CMK (cell line): ENCODE measurements around the gene UBE2J1.
"Not testable (repeated sequence)": the region's sequence is repeated elsewhere in the genome, so short reads cannot be mapped to it uniquely, and the experiment has no call there.

Experiments used
- DNase-seq: peaks from one replicate; pipeline ENCODE4 v3.0.0-alpha.2; 2010; ENCODE audit warnings: low read depth

UBE2J1 gene

DNA sequence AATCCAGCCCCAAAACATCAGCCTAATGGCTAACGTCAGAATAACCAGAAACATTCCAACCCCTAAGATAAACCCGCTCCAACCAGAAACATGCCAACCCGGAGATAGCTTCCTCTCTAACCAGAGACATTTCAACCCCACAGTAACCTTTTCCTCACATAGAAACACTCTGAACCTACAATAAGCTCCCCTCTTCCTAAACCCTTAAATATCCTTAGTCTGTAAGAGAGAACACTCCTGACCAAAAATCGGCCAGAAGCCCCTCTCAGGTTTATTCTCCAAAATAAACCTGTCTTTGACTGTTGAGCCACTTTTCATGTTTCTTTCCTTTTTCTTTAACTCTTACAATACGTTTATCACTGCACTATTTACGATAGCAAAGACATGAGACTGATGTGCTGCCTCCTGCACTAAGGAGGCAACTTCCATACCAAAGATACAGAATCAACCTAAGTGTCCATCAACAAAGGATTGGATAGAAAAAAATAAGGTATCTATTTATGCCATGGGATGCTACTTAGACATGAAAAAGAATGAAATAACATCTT is 32.4 kb downstream of the UBE2J1 start:
- no peak for DNase-seq

DNA sequence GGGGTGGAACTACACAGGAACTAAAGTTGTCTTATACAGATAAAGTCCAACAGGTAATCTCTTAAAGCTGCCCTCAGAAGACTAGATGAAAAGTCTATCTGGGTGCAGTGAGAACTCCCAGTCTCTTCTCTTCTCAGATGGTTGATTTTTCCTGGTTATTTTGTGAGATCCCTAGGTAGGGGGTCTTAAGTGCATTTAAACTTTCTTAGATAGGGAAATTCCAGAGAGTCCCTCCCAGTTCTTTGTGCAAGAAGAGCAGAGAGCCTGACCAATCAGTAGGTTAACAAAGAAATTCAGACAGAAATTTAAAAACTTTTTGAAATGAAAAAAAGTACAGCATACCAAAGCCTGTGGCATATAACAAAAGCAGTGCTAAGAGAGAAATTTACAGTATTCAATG is 35.5 kb downstream of the UBE2J1 start:
- DNase-seq = no peak

DNA sequence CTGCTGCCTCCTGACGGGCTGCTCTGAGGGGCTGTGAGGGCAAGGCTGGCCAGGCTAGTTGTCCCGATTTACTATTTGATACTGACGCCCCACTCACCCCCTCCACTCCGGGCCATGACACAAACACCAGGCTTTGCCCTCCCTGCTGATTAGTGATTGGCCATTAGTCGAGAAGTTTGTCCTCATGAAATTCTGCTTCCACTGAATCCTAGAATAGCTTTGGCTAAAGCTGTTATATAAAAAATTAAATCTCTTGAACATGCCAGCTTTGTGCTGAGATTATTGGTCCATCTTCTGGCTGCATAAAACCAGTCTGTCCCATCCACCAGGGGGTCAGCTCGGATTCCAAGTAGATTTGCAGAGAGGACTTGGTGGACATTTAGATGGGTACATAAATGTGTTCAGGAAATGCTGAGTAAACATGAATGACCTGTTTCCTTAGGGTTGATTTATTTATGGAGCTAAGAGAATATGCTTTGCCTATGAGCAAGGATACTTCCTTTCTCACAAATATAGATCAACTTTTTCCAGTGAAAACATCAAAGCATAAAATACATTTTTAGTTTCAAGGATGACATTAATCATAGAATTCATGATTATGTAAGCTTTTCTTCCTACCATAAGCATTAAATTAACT is 37.2 kb downstream of the UBE2J1 start, which contains the start of gene GABRR2:
Gene GABRR2 (minus strand): TSS at position 51 of the 637 bp plus-strand sequence. CDS start 134 bp downstream, outside the sequence.
- no peak for DNase-seq

DNA sequence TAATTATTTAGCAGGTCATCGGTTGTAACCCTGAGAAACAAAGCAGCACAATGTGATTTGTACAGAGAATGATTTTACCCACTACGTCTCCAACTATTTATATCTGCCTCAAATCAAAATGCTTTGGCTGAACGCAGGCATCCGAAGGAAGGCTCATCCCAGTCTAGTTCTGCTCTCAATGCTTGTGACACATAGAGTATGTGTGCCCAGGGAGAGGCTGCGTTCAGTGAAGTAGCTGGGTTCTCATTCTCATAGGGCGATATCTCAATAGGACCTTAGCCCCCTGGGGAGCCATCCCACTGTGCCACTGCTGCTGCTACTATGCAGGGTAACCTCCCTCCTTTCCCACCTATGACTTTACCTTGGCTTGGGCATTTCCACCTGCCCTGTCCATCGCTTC is 37.8 kb downstream of the UBE2J1 start:
- DNase-seq = no peak

DNA sequence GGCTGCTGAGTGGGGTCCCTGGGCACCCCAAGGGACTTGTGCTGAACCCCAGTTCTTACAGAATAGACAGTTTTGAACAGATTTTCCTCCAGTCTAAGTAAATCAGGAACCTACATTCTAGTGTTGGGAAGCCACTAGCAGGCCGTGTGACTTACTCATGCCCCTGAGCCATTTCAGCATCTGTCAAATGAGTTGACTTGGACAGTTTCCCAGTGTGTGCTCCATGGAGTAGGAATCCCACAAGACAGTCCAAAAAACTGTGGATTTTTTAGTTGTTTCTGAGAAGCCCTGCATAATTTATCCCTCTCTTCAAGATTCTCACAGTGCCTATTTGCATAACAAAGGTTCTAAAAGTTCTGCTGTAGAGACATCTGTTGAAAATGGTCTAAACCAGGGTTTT is 39.5 kb downstream of the UBE2J1 start:
- DNase-seq = no peak

DNA sequence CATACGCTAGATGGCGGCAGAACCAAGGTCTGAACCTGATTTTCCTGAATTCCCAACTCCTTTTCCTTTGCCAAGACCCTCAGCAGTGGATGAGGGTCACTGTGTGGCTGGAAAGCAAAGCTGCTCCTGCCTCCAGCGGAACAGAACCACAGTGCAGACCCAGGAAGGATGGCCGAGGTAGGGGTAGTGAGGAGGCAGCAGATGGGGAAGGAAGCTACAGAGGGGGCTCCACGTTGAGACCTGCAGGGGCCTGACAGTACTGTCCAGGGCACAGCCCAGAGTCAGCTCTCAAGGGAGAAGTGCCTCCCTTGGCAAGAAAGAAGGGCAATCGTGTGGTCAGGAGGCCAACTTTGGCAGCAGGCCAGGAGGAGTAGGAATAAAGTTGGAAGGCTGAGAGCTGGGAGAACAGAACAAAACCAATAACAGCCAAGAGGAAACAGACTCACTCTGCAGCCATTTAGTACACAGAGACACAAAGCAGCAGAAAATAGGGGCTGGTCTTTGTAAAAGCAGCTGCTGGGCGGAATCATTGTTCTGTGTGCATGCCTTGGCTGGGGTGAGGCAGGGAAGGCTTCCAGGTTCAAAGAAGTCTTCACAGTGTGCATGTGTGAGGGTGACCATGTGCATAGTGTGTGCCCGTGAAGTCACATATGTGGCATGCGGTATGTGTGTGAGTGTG is 40.5 kb downstream of the UBE2J1 start:
- no peak for DNase-seq

DNA sequence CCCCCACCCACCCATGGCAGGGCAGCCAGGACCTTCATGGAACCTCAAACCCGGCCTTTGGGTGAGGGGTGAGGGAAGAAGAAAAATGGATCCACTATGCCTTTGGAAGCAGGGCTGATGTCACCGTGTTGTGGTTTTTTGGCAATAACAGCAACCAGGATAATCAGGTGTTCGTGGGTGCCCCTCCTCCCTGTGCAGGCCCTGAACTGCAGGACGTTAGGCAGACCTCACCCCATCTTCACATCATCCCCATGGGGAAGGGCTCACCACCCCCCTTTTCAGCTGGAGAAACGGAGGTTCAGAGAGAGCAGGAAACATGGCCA is 41.0 kb downstream of the UBE2J1 start:
- no peak for DNase-seq

DNA sequence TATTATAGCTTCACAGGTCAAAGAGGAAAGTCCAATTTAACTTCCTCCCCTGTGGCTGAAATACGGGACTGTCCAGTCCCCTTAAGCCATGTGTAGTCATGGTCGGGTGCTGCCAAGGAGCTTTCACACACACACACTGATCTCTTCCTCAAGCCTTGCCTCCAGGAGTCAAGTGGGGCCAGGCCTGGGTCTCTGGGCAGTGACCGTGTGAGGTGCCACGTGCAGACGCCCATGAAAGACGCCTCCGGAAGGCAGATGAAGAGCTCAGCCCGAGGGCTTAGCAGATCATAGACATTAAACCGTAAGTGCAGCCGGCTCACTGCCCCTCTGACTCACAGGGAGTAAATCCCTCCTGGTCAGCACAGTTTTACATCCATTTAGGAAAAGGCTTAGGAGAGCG is 41.6 kb downstream of the UBE2J1 start:
- no peak for DNase-seq

DNA sequence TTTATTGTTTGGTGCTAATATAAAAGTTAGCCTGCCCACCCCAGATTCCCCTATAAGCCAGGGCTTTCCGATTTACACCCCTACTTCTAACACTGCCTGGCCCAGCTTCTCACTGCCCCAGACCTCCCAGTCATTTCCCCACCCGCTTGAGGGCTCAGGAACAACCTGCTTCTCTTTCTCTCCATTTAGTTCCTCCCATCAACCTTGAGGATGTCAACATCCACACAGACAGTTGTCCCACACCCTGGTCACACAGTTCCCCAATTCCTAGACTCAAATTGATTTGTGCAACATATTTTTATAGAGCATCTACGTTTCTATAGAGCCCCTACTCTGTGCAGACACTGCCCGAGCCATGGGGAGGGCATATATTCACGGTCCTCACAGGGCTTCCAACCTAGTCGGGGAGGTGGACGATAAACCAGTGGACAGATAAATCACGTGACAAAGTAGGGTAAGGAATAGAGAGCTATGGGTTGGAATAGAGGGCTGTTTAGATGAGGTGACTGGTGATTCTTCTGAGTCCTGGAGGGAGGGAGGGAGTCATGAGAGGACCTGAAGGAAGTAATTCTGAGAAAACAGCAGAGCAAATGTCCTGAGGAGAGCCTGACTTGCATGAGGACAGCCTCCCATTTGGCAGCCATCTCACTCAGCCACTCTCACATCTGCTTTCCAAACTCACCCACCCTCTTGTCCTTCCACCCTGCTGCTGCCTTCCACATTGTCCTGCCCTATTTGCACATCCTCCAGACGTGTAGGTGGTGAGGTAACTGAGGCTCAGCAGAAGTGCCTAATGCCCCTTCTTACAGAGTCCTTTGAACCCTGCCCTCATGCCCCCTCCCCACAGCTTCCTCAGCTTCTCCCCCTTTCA is 43.8 kb downstream of the UBE2J1 start:
- no peak for DNase-seq

DNA sequence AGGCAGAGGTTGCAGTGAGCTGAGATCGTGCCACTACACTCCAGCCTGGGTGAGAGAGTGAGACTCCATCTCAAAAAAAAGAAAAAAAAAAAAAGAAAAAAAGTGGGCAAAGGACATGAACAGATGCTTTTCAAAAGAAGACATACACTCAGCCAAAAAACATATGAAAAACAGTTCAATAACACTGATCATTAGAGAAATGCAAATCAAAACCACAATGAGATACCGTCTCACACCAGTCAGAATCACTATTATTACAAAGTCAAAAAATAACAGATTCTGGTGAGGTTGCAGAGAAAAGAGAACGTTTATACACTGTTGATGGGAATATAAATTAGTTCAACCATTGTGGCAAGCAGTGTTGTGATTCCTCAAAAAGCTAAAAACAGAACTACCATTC is 48.0 kb downstream of the UBE2J1 start:
- DNase-seq = not testable (repeated sequence)

DNA sequence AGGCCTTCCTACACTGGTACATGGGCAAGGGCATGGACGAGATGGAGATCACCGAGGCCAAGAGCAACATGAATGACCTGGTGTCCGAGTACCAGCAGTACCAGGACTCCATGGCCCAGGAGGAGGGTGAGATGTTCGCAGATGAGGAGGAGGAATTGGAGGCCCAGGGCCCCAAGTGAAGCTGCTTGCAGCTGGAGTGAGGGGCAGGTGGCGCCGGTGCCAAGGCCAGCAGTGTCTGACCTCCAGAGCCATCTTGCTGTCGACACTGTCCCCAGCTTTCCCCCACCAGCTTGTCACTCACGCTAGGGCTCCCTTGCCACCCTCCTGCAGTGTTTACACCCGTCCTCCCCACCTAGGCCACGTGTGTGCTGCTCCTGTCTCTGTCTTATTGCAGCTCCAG is 49.6 kb downstream of the UBE2J1 start:
- no peak for DNase-seq

DNA sequence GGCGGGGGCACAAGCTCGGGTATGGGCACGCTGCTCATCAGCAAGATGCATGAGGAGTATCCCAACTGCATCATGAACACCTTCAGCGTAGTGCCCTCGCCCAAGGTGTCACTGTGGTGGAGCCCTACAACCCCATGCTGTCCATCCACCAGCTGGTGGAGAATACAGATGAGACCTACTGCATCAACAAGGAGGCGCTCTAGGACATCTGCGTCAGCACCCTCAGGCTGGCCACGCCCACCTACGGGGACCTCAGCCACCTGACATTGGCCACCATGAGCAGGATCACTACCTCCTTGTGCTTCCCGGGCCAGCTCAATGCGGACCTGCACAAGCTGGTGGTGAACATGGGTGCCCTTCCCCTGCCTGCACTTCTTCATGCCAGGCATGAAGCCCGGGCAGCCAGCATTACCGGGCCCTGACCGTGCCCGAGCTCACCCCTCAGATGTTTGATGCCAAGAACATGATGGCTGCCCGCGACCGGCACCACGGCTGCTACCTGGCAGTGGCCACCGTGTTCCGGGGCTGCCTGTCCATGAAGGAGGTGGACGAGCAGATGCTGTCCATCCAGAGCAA is 50.2 kb downstream of the UBE2J1 start:
- no peak for DNase-seq

DNA sequence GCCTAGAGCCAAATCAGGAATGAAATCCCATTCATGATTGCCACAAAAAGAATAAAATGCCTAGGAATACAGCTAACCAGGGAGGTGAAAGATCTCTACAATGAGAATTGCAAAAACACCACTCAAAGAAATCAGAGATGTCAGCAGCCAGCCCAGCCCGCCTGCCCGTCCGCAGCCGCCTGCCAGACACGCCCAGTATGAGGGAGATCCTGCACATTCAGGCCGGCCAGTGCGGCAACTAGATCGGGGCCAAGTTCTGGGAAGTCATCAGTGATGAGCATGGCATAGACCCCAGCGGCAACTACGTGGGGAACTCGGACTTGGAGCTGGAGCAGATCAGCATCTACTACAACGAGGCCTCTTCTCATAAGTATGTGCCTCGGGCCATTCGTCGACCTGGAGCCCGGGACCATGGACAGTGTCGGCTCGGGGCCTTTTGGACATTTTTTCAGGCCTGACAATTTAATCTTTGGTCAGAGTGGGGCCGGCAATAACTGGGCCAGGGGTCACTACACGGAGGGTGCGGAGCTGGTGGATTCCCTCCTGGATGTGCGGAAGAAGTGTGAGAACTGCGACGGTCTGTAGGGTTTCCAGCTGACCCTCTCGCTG is 50.8 kb downstream of the UBE2J1 start:
- DNase-seq = no peak

DNA sequence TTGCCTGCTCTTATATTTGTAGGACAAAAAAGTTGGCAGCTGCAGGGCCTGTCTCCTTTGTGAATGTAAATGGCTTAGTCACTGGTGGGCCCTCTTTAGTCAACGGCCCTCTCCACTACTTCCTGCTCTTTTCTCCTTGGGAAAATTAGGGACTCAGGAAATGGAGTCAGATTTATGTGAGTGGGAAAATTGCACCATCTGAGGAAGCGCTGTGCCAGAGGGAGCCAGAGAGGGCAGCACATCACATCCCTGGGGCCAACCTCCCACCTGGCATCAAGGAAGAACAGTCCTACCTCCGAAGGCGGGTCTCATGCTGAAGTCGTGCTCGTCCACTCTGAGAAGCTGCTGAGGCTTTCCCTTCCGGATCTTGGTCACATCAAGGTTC is 53.1 kb downstream of the UBE2J1 start:
- DNase-seq = no peak

DNA sequence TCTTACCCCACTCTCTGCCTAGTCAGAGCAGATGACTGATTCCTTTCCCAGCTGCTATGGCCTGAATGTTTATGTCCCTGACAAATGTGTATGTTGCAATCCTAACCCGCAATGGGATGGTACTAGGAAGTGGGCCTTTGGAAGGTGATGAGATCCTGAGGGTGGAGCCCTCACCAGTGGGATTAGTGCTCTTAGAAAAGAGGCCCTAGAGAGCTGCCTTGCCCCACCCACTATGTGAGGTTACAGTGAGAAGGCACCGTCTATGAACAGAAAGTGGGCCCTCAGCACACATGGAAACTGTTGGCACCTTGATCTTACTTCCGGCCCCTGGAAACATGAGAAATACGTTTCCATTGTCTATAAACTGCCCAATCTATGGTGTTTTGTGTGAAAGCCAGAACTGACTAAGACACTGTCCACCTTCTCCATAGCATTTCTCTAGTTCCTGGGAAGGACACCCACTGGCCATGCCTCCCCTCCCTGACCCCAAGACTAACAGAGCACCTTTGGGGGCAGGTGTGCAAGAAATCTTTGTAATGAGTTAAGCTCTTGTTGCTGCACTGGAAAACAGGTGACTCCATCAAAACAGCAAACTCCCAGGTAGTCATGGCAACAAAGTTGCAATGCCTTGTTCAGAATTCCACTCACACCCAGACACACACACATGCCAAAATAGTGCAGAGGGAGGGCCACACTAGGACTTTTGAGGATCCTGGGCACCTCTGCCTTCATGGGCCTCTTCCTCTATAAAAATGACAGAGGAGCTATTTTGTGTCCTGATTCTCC is 53.6 kb downstream of the UBE2J1 start:
- no peak for DNase-seq

DNA sequence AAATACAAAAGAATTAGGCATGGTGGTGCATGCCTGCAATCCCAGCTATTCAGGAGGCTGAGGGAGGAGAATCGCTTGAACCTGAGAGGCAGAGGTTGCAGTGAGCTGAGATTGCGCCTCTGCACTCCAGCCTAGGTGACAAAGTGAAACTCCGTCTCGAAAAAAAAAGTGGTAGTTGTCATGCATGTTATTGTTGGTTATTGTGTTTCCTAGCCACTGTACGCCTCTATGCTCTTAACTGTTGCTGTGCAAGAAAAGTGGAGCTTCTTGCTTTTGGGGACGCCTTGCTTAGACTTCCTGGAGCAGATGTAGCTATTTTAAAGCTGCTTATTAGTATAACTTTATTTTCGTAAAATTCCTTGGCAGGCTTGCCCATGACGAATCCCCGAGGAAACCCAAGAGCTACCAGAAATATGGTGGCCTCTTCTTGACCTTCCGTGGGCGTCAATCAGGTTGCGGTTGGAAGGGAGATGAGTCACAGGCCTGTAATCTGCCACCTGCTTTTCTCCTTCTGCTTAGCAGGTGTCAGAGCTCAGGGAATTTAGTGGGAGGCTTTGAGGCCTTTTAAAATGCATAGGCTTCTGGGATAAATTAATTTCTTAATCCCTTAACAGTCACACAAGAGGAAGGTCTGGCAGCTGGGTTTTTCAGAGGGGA is 54.7 kb downstream of the UBE2J1 start:
- DNase-seq = no peak

DNA sequence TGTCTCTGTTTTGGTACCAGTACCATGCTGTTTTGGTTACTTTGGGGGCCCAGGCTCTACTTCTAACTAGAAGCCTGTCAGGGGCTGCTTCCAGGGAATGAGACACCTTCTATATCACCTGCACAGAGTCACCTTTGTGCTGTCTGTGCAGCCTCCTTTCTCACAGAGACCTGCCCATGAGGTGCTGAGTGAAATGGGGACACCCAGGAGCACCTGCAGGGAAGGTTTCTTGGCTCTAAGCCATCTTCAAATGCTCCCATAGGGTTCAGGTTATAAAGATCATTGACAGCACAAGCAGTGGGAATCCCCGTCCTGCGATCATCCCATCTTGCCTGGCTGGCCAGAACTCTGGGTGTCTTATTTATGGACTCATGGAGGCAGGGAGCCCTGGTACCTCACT is 56.5 kb downstream of the UBE2J1 start:
- DNase-seq = no peak

DNA sequence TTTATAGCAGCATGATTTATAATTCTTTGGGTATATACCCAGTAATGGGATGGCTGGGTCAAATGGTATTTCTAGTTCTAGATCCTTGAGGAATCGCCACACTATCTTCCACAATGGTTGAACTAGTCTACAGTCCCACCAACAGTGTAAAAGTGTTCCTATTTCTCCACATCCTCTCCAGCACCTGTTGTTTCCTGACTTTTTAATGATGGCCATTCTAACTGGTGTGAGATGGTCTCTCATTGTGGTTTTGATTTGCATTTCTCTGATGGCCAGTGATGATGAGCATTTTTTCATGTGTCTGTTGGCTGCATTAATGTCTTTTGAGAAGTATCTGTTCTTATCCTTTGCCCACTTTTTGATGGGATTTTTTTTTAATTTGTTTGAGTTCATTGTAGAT is 57.4 kb downstream of the UBE2J1 start:
- DNase-seq = not testable (repeated sequence)

DNA sequence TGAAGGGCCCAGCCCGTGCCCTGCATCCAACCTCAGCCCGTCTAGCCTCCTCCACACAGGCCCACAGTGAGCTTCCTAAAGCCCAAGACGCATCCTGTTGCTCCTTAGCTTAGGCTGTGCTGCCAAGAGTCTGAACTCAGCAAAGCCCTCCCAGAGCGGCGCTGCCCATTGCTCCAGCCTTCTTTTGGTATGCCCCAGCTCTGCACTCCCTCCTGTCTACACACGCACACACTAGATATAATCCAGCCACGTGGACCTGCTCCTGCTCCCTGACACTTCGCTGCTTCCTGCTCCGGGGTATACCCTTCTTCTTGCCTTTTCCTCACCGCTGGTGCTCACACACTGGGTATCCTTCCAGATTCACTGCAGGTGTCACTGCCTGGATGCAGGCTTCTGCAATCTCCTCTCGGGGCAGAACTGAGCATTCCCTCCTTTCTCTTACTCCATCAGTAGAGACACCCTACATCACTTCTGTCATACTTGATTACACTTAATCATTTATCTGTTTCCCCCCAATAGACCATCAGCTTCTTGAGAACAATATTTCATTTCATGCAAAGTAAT is 61.2 kb downstream of the UBE2J1 start:
- no peak for DNase-seq

DNA sequence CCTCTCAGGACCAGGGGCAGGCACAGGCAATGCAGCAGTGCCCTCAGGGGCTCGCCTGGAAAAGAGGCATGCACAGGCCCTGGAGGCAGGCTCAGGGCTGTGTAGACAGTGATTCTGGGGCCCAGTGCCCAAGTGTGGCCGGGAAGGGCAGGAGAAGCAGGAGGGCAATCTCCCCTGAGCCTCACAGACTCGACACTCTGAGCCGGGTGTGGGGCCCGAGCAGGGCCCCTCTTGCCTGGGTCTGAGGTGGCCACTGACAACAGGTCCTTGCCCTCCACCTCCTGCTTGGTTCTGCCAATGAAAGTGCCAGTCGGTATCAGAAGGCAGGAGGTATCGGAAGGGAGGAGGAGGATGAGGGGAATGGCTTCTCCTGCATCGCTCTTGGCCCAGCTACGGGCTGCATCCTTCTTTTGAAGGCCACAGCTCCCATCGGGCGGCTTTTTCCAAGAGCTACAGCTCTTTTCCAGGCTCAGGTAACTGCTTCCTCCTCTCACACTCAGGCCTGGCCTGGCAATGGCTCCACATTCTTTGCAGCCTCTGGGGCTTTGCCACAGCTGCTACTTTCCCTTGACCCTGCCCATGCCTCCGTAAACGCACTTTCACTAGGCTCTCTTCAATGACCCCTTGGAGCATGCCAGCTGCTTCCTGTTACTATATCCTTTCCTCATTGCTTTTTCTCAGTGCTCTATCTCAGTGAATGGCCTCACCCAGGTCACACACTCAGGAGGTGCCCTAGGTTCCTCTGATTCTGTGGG is 61.9 kb downstream of the UBE2J1 start:
- DNase-seq = no peak
